Suprapubic skin (tissue), 4 donors: ENCODE results near the gene LRMDA.

Source experiments
- EP300 ChIP-seq: sonication (generic); formaldehyde crosslinking; IDR thresholded peaks from one replicate; pipeline ENCODE4 v1.6.1; 2017; ENCODE audit warnings: antibody characterized with exemption
- POLR2AphosphoS5 ChIP-seq, 3 donors: sonication (generic); formaldehyde crosslinking; IDR thresholded peaks; one replicate each; pipeline ENCODE4 v1.6.1; 2017; ENCODE audit warnings: antibody characterized with exemption in 3 of 3

DNA sequence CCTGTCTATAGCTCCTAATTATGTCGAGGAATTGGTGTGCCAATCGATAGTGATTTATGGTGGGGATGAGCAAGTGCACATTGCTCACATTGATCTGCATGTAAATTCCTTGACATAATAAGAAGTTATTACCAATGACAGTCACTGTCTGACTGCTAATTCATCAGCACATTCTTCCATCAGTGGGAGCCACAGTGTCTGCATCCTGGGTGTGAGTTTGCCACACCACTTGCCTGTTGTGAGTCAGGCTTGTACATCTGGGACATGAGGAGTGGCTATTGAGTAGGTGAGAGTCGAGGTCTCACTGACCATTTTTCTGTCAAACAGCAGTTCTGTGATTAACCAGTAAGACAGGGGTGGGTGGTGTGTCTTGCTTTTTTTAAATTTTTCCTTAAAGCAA lies 263.4 kb downstream of the LRMDA start:
- TF ChIP-seq EP300, result no peak
- TF ChIP-seq POLR2AphosphoS5 (IDR thresholded peaks at IDR 0.05), result no peak
